KBM-7 (cell line): ENCODE data around the gene ROR1.
"Not testable (repeated sequence)": the region's sequence is repeated elsewhere in the genome, so short reads cannot be mapped to it uniquely, and the experiment has no call there.

Source experiments
- DNase-seq: peaks from one replicate; pipeline ENCODE4 v3.0.0-alpha.2; 2015
- in situ Hi-C: fragments of 300-500 bp; cut with MboI; formaldehyde crosslinking; loops from 2 replicates; pipeline ENCODE4 v1.14.3; 2020; ENCODE audit warnings: low sequenced_read_pairs, low pct_unique_long_range_greater_than_20kb, mixed read lengths

Gene ROR1

GRCh38 chr1:63756839-63757238 is 17.0 kb upstream of the ROR1 start:
- in situ Hi-C loops: no loop called here
- DNase-seq: no peak

- in situ Hi-C loops: no loop called here
- DNase-seq: no peak
Observed at GRCh38 chr1:63757334-63757733, 16.5 kb upstream of the ROR1 start.

- no peak for DNase-seq
- in situ Hi-C loops: no loop called here
Observed at GRCh38 chr1:63758791-63759190, 15.0 kb upstream of the ROR1 start.

- no peak for DNase-seq
- in situ Hi-C loops: no loop called here
Observed at GRCh38 chr1:63759778-63760177, 14.0 kb upstream of the ROR1 start.

- in situ Hi-C loops: no loop called here
- no peak for DNase-seq
Observed at GRCh38 chr1:63770381-63770780, 3.4 kb upstream of the ROR1 start.

GRCh38 chr1:63772201-63772600 is 1.6 kb upstream of the ROR1 start:
- DNase-seq: no peak
- in situ Hi-C loops: no loop called here

- in situ Hi-C loops: no loop called here
- DNase-seq: no peak
Observed at GRCh38 chr1:63772876-63773275, 941 bp upstream of the ROR1 start.

GRCh38 chr1:63773496-63773814 is 362 bp upstream of the ROR1 start:
- in situ Hi-C loops: no loop called here
- no peak for DNase-seq

GRCh38 chr1:63774617-63775417 is 1.0 kb downstream of the ROR1 start:
- in situ Hi-C loops: no loop called here
- peak; percentile 14 for DNase-seq

GRCh38 chr1:63775418-63776127 is 1.8 kb downstream of the ROR1 start:
- DNase-seq: no peak
- in situ Hi-C loops: no loop called here

DNA sequence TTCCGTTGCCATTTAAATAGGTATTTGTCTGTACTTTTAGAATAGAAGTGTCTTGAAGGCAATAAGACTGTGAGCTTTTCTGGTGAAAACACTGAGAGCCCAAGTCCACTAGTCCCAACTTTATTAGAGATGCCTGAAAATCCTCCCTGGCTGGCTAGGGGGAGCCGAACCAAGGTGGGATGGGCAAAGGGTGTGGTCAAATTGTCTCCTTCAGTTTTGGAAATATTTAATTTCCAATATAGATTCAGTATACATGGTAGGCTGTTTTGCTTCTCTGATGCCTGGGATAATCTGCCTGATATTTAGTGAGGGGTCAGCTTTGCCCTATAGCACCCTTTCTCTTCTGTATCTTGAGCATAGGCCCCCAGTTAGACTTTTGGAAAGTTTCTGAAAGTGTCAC is 3.5 kb downstream of the ROR1 start:
- no peak for DNase-seq
- in situ Hi-C loops: no loop called here

DNA sequence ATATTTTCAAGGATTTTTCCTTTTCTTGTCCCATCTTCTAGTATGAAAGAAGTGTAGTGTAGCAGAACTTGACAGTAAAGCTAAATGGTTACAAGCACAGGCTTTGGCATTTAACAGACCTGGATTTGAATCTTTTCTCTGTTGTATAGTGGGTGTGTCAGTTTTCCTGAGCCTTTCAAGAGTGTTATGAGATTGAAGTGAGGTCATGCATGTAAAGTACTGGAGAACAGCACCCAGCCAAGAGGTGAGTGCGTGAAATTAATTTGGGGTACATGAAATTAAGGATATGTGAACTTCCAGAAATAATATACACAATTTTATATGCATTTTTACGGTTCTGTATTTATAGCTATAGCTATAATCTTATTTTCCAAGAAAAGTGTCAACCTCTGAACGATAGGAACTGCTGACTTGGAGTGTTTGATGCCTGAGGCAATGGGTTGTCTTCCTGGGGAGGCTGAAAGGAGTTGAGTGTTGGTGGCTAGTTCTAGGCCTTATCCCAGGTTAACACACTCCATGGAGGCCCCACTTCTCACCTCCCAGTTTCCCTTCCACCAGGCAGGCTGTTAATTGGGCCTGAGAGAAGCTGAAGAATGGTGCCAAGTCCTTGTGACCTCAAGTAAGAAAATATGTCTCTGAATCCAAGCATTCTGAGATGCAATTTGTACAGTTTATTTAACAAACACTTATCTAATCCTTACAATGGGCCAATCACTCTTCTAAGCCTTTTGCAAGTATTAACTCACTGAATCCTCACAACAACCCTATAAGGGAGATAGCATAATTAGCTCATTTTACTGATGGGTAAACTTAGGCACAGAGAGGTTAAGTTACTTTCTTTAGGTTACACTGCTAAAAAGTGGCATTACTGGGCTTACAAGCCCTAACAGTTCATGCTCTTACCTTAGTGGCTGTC is 4.4 kb downstream of the ROR1 start:
- no peak for DNase-seq
- in situ Hi-C loops: no loop called here

GRCh38 chr1:63779338-63780211 is 5.8 kb downstream of the ROR1 start:
- DNase-seq: no peak
- in situ Hi-C loops: no loop called here

- in situ Hi-C loops: no loop called here
- no peak for DNase-seq
Observed at GRCh38 chr1:63780565-63780964, 6.7 kb downstream of the ROR1 start.

DNA sequence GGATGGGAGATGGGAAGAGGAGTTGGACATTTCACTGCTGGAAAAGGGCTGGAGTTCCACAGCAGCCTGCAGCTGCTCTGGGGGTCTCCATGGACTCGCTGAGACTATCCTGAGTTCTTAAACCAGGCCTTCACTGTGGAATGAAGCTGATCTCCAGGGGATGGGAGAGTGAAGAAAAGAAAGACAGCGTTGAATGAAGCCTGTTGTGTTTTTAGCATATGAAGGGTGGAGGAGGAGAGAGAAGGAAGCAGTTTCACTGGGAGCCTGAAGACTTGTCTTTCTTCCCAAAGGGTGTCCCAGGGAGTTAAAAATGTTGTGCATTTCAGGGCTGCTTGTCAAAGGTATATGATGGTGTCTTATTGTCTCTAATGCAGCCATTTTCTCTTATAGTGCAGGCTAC is 9.2 kb downstream of the ROR1 start:
- no peak for DNase-seq
- in situ Hi-C loops: no loop called here

GRCh38 chr1:63784083-63784482 is 10.3 kb downstream of the ROR1 start:
- DNase-seq: no peak
- in situ Hi-C loops: no loop called here

DNA sequence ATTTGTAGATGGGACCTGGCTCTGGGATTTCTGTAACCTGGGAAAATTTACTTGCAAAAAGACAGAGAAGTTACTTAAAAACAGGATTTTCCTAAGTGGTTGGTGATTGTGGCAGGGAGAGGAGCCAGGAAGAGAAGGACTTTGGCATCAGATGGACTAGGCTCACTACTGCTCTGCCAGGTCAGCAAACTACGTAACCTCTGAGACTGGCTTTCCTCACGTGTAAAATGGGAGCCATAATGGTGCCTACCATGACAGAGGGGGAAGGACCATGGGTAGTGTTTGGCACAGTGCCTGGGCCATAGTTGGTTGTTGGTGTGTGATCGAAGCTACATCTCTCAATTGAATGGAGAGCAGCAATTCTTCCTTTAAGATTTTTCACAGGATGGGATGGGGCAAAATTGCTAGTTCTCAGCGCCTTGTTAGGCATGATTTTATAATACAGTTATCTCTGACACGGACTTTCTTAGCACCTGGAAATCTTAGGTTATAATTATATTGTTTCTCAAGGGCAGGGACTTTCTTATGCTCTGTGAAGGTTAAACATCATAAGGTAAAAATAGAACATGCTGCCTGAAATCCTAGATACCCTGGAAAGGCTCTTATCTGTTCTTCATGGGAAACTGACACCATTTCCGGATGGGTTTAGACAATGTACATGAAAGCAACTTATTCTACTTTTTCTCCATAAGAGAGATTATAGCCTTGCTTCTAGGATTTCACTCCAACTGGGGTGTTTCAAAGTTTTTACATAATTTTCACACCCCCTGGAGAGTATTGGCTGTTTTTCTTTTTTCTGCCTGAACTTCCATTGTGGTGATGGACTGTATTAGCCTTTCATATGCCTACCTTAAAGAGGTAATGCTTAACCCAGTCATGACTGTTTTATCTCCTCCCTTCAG is 10.9 kb downstream of the ROR1 start:
- in situ Hi-C loops: no loop called here
- DNase-seq: no peak

DNA sequence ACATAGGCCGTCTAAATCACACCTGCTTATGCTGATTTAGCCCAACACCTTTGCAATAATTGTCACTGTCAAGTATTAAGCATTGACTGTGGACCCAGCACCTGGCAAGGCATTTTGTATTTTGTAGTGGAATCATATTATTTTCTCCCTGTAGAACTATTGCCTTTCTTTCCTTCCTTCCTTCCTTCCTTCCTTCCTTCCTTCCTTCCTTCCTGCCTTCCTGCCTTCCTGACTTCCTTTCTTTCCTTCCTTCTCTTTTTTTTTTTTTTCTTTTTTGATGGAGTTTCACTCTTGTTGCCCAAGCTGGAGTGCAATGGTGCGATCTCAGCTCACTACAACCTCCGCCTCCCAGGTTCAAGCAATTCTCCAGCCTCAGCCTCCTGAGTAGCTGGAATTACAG is 13.5 kb downstream of the ROR1 start:
- in situ Hi-C loops, DNase-seq: not testable (repeated sequence)
